Gastrocnemius medialis (tissue), 4 donors: Measurements from ENCODE around the gene RPS10.

Experiments
- POLR2A ChIP-seq, 2 donors: fragments of 450-650 bp; IDR thresholded peaks; one replicate each; pipeline ENCODE4 v1.6.1; 2017; ENCODE audit warnings: antibody characterized with exemption in 2 of 2, mild to moderate bottlenecking in 2 of 2, moderate library complexity in 2 of 2
- TF ChIP-seq, protein P1 (sequence below), 5 experiments: fragments of 450-650 bp in 3 of 5; fragments of 200-600 bp in 2 of 5; sonication (generic) in 2 of 5; IDR thresholded peaks in 4 of 5; conservative IDR thresholded peaks in 1 of 5; 1 replicate in 4 of 5; 2 replicates in 1 of 5; pipeline ENCODE4 v1.5.1; 2016 to 2019; ENCODE audit warnings: antibody characterized with exemption in 5 of 5, mild to moderate bottlenecking in 3 of 5, moderate library complexity in 3 of 5

GRCh38 chr6:34388421-34388820 lies 37.4 kb downstream of the RPS10 start:
- TF ChIP-seq, protein P1, sequence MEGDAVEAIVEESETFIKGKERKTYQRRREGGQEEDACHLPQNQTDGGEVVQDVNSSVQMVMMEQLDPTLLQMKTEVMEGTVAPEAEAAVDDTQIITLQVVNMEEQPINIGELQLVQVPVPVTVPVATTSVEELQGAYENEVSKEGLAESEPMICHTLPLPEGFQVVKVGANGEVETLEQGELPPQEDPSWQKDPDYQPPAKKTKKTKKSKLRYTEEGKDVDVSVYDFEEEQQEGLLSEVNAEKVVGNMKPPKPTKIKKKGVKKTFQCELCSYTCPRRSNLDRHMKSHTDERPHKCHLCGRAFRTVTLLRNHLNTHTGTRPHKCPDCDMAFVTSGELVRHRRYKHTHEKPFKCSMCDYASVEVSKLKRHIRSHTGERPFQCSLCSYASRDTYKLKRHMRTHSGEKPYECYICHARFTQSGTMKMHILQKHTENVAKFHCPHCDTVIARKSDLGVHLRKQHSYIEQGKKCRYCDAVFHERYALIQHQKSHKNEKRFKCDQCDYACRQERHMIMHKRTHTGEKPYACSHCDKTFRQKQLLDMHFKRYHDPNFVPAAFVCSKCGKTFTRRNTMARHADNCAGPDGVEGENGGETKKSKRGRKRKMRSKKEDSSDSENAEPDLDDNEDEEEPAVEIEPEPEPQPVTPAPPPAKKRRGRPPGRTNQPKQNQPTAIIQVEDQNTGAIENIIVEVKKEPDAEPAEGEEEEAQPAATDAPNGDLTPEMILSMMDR (IDR thresholded peaks at IDR 0.05 in 4 of 5, conservative IDR thresholded peaks at IDR 0.05 in 1 of 5), result no peak
- TF ChIP-seq POLR2A (IDR thresholded peaks at IDR 0.05), result no peak
